GM12878 (cell line): ENCODE measurements around the gene SCARF1. TPM values are rescaled to one million over a fixed set of nuclear protein-coding genes. Genes with fewer than 3 reads are reported as not detected.

Experiments used
- ATAC-seq: fragments of 200-7000 bp; cut with Tn5 transposase; 3 replicates; pipeline ENCODE4 v1.9.1; 2020; ENCODE audit warnings: mild to moderate bottlenecking, moderate library complexity
- BruUV-seq: library from RNA; stranded (reverse); fragments of 400-500 nt; replicated peaks from 2 replicates; lab custom pipeline; 2021; lab: Mats Ljungman, UMichigan
- CTCF ChIA-PET: fragments of 300-600 bp; sonication (Branson Sonifier 250); formaldehyde crosslinking; extraction: SDS; loops from one replicate; lab custom pipeline; 2021; ENCODE audit warnings: inconsistent platforms; lab: Yijun Ruan, JAX
- POLR2A ChIA-PET: fragments of 350-600 bp; formaldehyde crosslinking; extraction: SDS; loops from one replicate; lab custom pipeline; 2021; ENCODE audit warnings: inconsistent platforms; lab: Charles Lee
- RAD21 ChIA-PET: fragments of 300-600 bp; sonication (Branson Sonifier 250); formaldehyde crosslinking; loops from one replicate; lab custom pipeline; 2023; ENCODE audit warnings: antibody characterized with exemption; ENCODE audit not compliant: unreplicated experiment; lab: Charles Lee
- SMC1A ChIA-PET: fragments of 300-600 bp; sonication (Branson Sonifier 250); formaldehyde crosslinking; loops from one replicate; lab custom pipeline; 2023; ENCODE audit not compliant: unreplicated experiment, uncharacterized antibody; lab: Charles Lee
- DNase-seq: peaks from one replicate; pipeline ENCODE4 v3.0.0-alpha.2; 2011; ENCODE audit warnings: low read depth, low spot score
- FAIRE-seq: peaks from 3 replicates; lab custom pipeline; 2011; peaks lifted over from hg19 to GRCh38; lab: Jason Lieb, UNC
- H2AFZ ChIP-seq: 2 replicates; pipeline ENCODE4 v1.6.0; 2011; ENCODE audit warnings: low read depth, low read length, control low read depth; ENCODE audit not compliant: control insufficient read depth
- H3K27ac ChIP-seq: 2 replicates; pipeline ENCODE4 v1.5.1; 2011; ENCODE audit warnings: control low read depth; ENCODE audit not compliant: control insufficient read depth, insufficient read depth
- H3K27me3 ChIP-seq, 2 experiments: replicated peaks in 1 of 2; 2 replicates each; pipeline versions ENCODE4 v1.6.0 to v1.6.1; 2011; ENCODE audit warnings: low read length in 1 of 2; ENCODE audit not compliant: control insufficient read depth in 2 of 2, insufficient read depth in 2 of 2
- H3K36me3 ChIP-seq, 2 experiments: 2 replicates each; pipeline ENCODE4 v1.5.1; 2011; ENCODE audit warnings: low read length in 1 of 2; ENCODE audit not compliant: control insufficient read depth in 2 of 2, insufficient read depth in 2 of 2
- H3K4me1 ChIP-seq: 2 replicates; pipeline ENCODE4 v1.6.1; 2011; ENCODE audit warnings: mild to moderate bottlenecking, low read length, moderate library complexity, mixed read lengths; ENCODE audit not compliant: control insufficient read depth, insufficient read depth
- H3K4me2 ChIP-seq: 2 replicates; pipeline ENCODE4 v1.6.0; 2011; ENCODE audit warnings: control low read depth; ENCODE audit not compliant: control insufficient read depth, insufficient read depth
- H3K4me3 ChIP-seq: fragments of 200-600 bp; sonication (generic); 2 replicates; pipeline ENCODE4 v1.5.1; 2016
- H3K79me2 ChIP-seq: 2 replicates; pipeline ENCODE4 v1.6.0; 2011; ENCODE audit warnings: low read length; ENCODE audit not compliant: control insufficient read depth, insufficient read depth
- H3K9ac ChIP-seq: 2 replicates; pipeline ENCODE4 v1.8.0; 2011; ENCODE audit warnings: low read length, control low read depth, mixed read lengths; ENCODE audit not compliant: control insufficient read depth, insufficient read depth
- H3K9me3 ChIP-seq: replicated peaks from 3 replicates; pipeline ENCODE4 v1.5.1; 2011; ENCODE audit warnings: mild to moderate bottlenecking, low read length; ENCODE audit not compliant: control insufficient read depth, insufficient read depth
- H4K20me1 ChIP-seq: 2 replicates; pipeline ENCODE4 v1.6.0; 2011; ENCODE audit not compliant: control insufficient read depth, insufficient read depth
- CREM ChIP-seq: IDR thresholded peaks from 2 replicates; pipeline ENCODE4 v1.6.1; 2014; ENCODE audit warnings: antibody characterized with exemption, low read depth
- EP300 ChIP-seq, 2 experiments: fragments of 150-350 bp in 1 of 2; IDR thresholded peaks; 2 replicates each; pipeline ENCODE4 v1.6.1; 2011 to 2012; ENCODE audit warnings: low read depth in 2 of 2, low read length in 2 of 2, borderline replicate concordance in 1 of 2, improper control_type of control experiment in 1 of 2, inconsistent platforms in 1 of 2; ENCODE audit not compliant: control insufficient read depth in 1 of 2
- HDAC6 ChIP-seq: fragments of 200-600 bp; sonication (generic); IDR thresholded peaks from one replicate; pipeline ENCODE4 v1.8.0; 2017; ENCODE audit warnings: antibody characterized with exemption; ENCODE audit not compliant: unreplicated experiment
- KDM1A ChIP-seq: fragments of 200-600 bp; sonication (generic); IDR thresholded peaks from 2 replicates; pipeline ENCODE4 v1.6.1; 2016; ENCODE audit warnings: borderline replicate concordance
- MTA3 ChIP-seq: IDR thresholded peaks from 2 replicates; pipeline ENCODE4 v1.6.1; 2012; ENCODE audit warnings: low read length, inconsistent platforms, borderline replicate concordance
- MYB ChIP-seq: fragments of 150-350 bp; IDR thresholded peaks from 2 replicates; pipeline ENCODE4 v1.6.1; 2014; ENCODE audit warnings: mild to moderate bottlenecking, low read depth, low read length, borderline replicate concordance
- MYC ChIP-seq: IDR thresholded peaks from 2 replicates; pipeline ENCODE4 v1.6.1; 2011; ENCODE audit warnings: mild to moderate bottlenecking, low read length, moderate library complexity, inconsistent platforms; ENCODE audit not compliant: insufficient read depth, insufficient replicate concordance, insufficient read length, severe bottlenecking
- PAX8 ChIP-seq: fragments of 450-650 bp; IDR thresholded peaks from 2 replicates; pipeline ENCODE4 v1.6.1; 2017; ENCODE audit warnings: mild to moderate bottlenecking, moderate library complexity
- TAF1 ChIP-seq: IDR thresholded peaks from 2 replicates; pipeline ENCODE4 v1.6.1; 2011; ENCODE audit warnings: mild to moderate bottlenecking, low read depth, low read length, borderline replicate concordance
- ZNF274 ChIP-seq: IDR thresholded peaks from one replicate; pipeline ENCODE4 v1.8.0; 2011; ENCODE audit not compliant: insufficient read length, insufficient read depth
- ZZZ3 ChIP-seq: IDR thresholded peaks from 2 replicates; pipeline ENCODE4 v1.6.1; 2011; ENCODE audit warnings: low read depth; ENCODE audit not compliant: control insufficient read depth, insufficient read length
- WGBS: methylation state at CpG from one replicate; pipeline ENCODE4 v1.1.6; 2016; ENCODE audit warnings: low lambda C conversion rate; ENCODE audit not compliant: insufficient replicate concordance, insufficient coverage; ENCODE audit errors: missing lambda C conversion rate; 5-methylcytosine and 5-hydroxymethylcytosine counted together
- in situ Hi-C: fragments of 300-500 bp; cut with MboI; formaldehyde crosslinking; loops from 9 replicates; pipeline ENCODE4 v1.14.3; 2018; ENCODE audit warnings: mixed read lengths
- intact Hi-C: fragments of 100-400 bp; cut with micrococcal nuclease; formaldehyde crosslinking; loops from one replicate; pipeline ENCODE4 v1.14.2; 2022; ENCODE audit not compliant: unreplicated experiment
- polyA plus RNA-seq, 11 experiments: library from polyadenylated mRNA; depleted of rRNA in 4 of 11; unstranded in 6 of 11; stranded (reverse) in 5 of 11; fragments of >200 nt; fragmentation: Nextera tagmentation in 4 of 11; fragmentation: Illumina TruSeq in 1 of 11; extraction: Ambion mirVana in 4 of 11; extraction: Trizol in 1 of 11; gene quantifications; 1 replicate in 1 of 11; 2 replicates in 10 of 11; pipeline versions ENCODE4 v1.2.1 to v1.2.3, GENCODE V29; 2011 to 2016; ENCODE audit warnings: inconsistent platforms in 2 of 11, missing spikeins in 2 of 11, low read depth in 1 of 11
- total RNA-seq, 4 experiments: library from RNA; depleted of rRNA in 3 of 4; stranded (reverse); fragments of >200 nt in 3 of 4; fragmentation: Illumina TruSeq in 1 of 4; extraction: Trizol in 1 of 4; gene quantifications; 2 replicates each; pipeline versions ENCODE4 v1.2.1 to v1.2.3, GENCODE V29; 2013 to 2021
- TF ChIP-seq, protein P1 (sequence below): fragments of 450-650 bp; formaldehyde crosslinking; IDR thresholded peaks from 2 replicates; pipeline ENCODE4 v1.4.0; 2022; ENCODE audit warnings: mild to moderate bottlenecking, moderate library complexity

Gene SCARF1
- total and polyA plus RNA-seq, 10 of the 15 experiments (the other 5 are each of a cell fraction or from before 2014, with no cell fraction given), result 0.10 to 1.7 (median 0.43) TPM

DNA sequence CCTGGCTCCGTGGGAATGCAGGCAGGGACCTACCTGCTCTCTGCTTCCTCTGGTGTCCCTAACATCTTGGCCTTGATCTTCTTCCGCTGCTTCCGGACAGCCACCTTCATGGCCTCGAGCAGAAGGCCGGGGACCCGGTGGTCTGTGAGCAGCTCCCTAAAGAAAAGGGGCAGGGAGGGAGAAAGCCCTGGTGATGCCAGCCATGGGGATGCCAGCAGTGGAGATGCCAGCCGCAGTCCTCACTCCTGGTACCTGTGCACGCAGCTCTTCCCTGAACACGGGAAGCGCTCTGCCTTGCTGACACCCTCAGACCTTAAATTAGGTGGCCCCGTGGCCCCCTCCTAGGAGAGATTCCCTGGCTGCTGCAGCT lies 2.3 kb upstream of the SCARF1 start:
- in situ Hi-C loops (no loop called here), intact Hi-C loops (loop anchor here (10.0 kb wide), 1 partner anchor 373 kb away; the partner anchor contains the start of genes BHLHA9 and TRARG1)
- ChIA-PET SMC1A (interaction anchor here (0.9 to 1.5 kb wide), 2 partner anchors 70 to 435 kb away, joined by 3 to 4 read pairs; no protein-coding TSS in a partner anchor), POLR2A (interaction anchor here (0.8 kb wide), 1 partner anchor 40 kb away, joined by 3 read pairs; no protein-coding TSS in a partner anchor), RAD21 (interaction anchor here (1.5 to 2.7 kb wide), 4 partner anchors 18 to 81 kb away, joined by 4 to 28 read pairs (median 8); partner anchors contain the start of gene SLC43A2), CTCF (interaction anchor here (0.9 to 2.8 kb wide), 6 partner anchors 10 to 74 kb away, joined by 3 to 25 read pairs (median 10); no protein-coding TSS in a partner anchor)
- TF ChIP-seq EP300 (IDR thresholded peaks at IDR 0.05; ENCODE audit: borderline replicate concordance in 1 of 2, control insufficient read depth in 1 of 2, low read depth in 2 of 2, low read length in 2 of 2) (no peak), ZNF274 (no peak)
- Histone ChIP-seq H3K9me3 (no peaks in the 10 kb centered on the region), H3K4me2 (no peak overlapping the region; the same call in 1 of the 2 replicates), H3K4me1 (peaks cover 38% of the 10 kb centered on the region), H2AFZ (no peak overlapping the region), H3K79me2 (peaks cover 5% of the 10 kb centered on the region), H3K4me3 (0 out of 2 replicates have a peak overlapping the region, but pooled peaks have one; percentile 61), H3K9ac (no peak overlapping the region), H3K36me3 (peaks cover 10 to 17% of the 10 kb centered on the region in 2 experiments; a peak in 3 of 4 replicates), H3K27me3 (no peaks in the 10 kb centered on the region), H3K27ac (no peak overlapping the region), H4K20me1 (no peaks in the 10 kb centered on the region)
- FAIRE-seq (no peak), DNase-seq (no peak), ATAC-seq (no peak)
- BruUV-seq, result no TSS peak
- WGBS, result 78% methylated on average over 11 of the region's 11 CpGs

DNA sequence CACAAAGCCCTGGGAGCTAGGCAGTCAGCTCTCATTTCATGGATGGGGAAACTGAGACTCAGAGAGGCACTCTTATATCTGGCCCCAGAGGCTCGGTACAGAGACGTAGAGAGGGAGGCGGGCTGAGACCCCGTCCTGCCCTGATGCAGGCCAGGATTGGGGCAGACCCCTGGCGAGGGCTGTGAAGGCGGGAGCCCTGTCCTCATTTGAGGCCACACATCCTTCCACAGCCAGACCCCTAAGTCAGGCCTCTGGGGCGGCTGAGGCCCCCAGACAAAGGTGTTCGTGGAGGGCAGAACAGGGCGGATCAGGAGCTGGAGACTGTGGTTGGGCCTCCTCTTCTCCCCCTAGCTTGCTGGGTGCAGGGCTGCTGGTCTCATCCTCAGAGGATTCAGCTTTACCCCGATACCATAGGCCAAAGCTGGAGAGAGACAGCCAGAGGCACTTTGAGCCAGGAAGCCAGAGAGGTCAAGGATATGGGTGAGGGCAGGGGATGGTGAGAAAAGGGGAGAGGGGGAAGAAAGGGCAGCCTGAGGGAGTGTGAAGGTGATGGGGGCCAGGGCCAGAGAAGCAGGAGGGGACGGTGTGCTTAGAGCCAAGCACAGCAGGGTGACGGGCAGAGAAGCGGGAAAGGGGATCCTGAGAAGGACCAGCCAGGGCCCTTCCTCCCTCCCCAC lies 805 bp upstream of the SCARF1 start:
- SMC1A ChIA-PET, result interaction anchor here (0.9 to 1.3 kb wide), 2 partner anchors 14 to 72 kb away, joined by 3 read pairs; no protein-coding TSS in a partner anchor
- POLR2A ChIA-PET, result no interaction called here
- in situ Hi-C loops, result no loop called here
- Histone ChIP-seq H3K4me3 (no peak overlapping the region), H3K36me3 (peaks cover 2 to 9% of the 10 kb centered on the region in 2 experiments; a peak in 3 of 4 replicates), H3K9ac (no peak overlapping the region; the same call in 1 of the 2 replicates), H3K9me3 (no peaks in the 10 kb centered on the region), H3K27ac (no peak overlapping the region), H4K20me1 (no peaks in the 10 kb centered on the region), H3K79me2 (peaks cover 5% of the 10 kb centered on the region), H2AFZ (no peak overlapping the region), H3K4me2 (0 out of 2 replicates have a peak overlapping the region, but pooled peaks have one; percentile 98), H3K4me1 (peaks cover 38% of the 10 kb centered on the region), H3K27me3 (no peaks in the 10 kb centered on the region)
- CTCF ChIA-PET, result interaction anchor here (0.7 to 1.7 kb wide), 5 partner anchors 12 to 72 kb away, joined by 3 to 6 read pairs (median 4); no protein-coding TSS in a partner anchor
- BruUV-seq, result no TSS peak
- intact Hi-C loops, result loop anchor here (10.0 kb wide), 1 partner anchor 372 kb away; the partner anchor contains the start of genes BHLHA9 and TRARG1
- ATAC-seq (no peak), FAIRE-seq (no peak), DNase-seq (no peak)
- 98% methylated on average over 11 of the region's 13 CpGs for WGBS
- RAD21 ChIA-PET, result interaction anchor here (1.1 kb wide), 1 partner anchor 16 kb away, joined by 3 read pairs; no protein-coding TSS in a partner anchor
- TF ChIP-seq PAX8 (no peak), CREM (no peak), MYB (no peak), TAF1 (no peak), HDAC6 (no peak), ZZZ3 (no peak), MTA3 (no peak), KDM1A (no peak), MYC (no peak)
- TF ChIP-seq, protein P1, sequence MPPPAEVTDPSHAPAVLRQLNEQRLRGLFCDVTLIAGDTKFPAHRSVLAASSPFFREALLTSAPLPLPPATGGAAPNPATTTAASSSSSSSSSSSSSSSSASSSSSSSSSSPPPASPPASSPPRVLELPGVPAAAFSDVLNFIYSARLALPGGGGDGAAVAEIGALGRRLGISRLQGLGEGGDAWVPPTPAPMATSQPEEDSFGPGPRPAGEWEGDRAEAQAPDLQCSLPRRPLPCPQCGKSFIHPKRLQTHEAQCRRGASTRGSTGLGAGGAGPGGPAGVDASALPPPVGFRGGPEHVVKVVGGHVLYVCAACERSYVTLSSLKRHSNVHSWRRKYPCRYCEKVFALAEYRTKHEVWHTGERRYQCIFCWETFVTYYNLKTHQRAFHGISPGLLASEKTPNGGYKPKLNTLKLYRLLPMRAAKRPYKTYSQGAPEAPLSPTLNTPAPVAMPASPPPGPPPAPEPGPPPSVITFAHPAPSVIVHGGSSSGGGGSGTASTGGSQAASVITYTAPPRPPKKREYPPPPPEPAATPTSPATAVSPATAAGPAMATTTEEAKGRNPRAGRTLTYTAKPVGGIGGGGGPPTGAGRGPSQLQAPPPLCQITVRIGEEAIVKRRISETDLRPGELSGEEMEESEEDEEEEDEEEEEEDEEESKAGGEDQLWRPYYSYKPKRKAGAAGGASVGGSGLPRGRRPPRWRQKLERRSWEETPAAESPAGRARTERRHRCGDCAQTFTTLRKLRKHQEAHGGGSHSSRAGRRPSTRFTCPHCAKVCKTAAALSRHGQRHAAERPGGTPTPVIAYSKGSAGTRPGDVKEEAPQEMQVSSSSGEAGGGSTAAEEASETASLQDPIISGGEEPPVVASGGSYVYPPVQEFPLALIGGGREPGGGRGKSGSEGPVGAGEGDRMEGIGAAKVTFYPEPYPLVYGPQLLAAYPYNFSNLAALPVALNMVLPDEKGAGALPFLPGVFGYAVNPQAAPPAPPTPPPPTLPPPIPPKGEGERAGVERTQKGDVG, result no peak
